Stimulated activated CD8-positive, alpha-beta memory T cell treated with anti-CD3 and anti-CD28 coated beads, Interleukin-12 subunit alpha, Interleukin-12 subunit beta, amount 100 ng/mL, for 24 hours (primary cell): ENCODE data around the gene ATP6V1B1.

Experiments
- DNase-seq: peaks from one replicate; pipeline ENCODE4 v3.0.0-alpha.2; 2020; ENCODE audit errors: extremely low read depth

Gene ATP6V1B1

DNA sequence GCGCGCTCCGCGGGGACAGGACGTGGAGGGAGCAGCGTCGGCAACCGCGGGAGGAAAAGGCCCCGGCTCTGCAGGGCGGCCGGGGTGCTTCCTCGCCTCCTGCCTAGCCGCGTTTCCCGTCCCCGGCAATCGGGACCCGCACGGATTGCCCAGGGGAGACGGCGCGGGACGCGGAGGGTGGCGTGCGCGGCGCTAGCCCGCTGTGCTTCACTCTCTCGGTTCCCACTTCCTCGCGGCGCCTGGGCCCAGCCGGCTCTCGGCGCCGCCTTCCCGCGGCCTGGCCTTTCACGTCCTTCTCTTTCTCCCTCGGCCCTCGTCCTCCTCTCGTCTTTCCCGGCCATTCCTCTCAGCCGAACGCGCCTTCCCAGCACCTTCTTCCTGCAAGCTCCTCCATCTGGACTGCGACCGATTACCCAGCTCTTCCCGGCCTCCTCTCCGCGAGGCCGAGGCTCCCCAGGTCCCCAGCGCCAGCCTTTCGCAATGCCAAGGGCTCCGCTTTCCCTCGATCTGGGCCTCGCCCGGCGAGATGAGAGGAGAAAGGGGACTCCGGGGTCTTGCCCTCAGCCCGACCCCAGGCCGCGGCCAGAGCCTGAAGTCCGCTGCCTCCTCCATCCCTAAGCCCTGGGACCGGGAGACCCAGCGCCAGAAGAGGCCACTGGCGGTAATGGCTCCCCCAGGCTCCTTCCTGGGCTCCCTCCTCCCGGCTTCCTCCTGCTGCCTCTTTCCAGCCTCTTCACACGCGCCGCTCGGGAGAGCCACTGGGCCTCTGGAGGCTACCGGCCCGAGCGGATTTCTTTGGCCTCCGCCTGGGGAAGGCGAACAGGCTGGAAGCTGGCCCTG, 34.3 kb upstream of the ATP6V1B1 start:
- no peak for DNase-seq

DNA sequence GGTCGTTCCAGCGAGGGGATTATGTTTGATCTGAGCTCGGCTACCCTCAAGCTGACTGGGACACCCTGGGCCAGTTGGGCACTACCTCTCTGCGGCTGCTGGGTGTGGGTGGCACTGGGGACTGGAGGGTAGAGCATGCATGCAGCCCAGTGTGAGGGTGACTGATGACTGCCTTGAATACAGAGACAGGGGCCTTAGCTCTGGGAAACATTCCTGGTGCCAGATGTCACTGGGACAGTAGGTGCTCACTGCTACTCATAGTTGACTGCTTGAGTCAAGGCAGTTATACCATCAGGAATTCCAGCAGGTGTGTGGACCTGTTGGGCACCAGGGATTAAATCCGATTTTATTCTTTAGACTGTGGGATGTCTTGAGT, 33.6 kb upstream of the ATP6V1B1 start:
- no peak for DNase-seq

DNA sequence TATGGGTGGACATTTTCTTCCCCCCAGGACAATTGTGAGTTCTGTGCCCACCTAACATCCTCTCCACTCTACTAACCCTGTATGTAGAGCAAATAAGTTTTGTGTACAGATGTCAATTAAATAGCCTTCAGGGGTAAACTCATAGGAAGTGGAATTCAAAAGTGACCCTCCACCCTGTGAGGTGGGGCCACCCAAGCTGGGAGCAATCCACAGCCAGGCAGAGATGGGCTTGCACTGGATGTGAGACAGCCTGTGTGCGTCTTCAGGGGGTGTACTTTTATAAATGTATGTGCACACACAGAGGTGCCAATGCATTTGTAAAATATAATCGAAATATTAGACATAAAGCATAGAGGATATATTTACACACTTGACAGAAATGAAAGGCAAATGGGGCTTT, 33.1 kb upstream of the ATP6V1B1 start:
- DNase-seq = no peak

DNA sequence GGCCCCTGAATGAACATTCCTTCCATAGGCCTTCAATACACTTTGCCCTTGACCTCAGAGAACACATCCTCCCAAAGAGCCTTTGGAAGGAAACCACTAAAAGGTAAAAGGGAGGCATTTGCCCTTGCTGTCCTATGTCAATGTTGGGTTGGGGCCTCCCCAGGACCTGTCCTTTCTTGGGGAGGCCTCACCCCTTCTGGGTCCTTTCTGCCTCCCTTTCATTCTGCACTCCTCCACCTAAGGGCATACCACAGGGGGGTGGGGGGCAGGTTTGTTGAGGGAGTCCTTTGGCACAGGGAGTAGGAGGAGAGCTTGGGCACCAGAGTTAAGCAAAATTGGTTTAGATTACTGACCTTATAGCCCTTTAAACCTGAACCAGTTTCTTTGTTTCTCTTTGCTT, 32.5 kb upstream of the ATP6V1B1 start:
- DNase-seq = no peak

DNA sequence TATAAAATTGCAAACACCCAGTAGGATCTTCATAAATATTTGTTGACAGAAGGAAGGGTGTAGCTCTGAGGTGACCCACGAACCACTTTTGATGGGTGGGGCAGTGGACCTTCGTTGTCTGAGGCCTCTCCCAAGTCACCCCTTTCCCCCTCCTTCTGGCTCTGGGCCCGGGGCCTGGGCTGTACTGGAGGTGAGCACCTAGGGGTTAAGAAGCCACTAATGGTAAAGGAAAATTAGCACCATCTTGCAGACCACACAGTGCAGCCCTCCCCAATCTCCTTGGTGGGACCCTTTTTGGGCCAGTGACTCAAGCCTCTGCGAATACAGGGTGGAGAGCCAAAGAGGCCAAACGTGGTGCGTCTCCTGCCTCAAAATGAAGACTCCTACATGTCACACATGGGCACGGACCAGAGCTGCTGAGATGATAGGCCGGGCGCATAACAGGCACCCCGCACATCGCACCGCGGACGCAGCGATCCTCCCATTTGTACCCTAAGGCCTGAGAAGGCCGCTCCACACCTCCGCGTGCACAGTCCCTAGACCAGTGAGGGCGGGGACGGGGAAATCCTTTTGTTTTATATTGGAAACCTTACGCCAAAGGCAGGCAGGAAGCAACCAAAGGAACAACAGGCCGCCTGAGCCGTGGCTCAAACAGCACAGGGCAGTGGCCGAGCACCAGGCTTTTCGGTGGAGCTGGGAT, 31.9 kb upstream of the ATP6V1B1 start:
- no peak for DNase-seq

DNA sequence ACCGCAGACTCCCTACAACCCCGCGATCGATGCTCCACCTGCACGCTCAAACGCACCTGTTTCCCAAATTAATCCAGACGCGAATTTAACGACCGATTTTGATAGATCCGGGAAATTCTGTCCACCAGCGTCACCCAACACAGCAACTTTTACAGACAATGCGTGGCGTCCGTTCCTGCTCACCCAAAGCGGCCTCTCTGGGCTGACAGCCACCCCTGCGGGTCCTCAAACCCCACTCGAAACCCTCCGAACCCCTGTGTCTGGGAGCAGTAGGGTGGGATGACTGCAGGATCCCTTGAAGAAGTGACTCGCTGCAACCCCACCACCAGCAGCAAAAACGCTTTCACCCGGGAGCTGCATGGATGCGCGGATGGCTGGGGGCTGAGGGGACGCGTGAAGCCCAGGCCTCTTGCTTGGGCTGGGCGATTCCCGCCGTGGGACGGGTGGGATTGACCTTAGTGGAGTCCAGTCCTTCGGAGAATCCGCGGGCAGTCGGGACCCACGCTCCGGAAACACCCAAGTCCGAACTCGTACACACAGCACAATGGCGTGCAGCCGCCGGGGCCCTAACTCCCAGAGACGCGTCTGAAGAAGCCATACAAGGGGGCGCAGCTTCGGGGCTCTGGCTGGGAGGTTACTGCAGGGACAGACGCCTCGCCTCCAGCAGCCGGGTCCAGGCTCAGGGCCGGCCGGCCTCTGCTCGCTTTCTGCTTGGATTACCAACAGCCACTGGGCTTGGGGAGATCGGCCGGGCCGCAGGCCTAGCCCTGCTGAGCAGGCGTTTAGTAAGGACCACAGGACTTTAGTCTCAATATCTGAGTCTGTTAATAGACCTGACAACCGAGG, 31.1 kb upstream of the ATP6V1B1 start:
- no peak for DNase-seq

DNA sequence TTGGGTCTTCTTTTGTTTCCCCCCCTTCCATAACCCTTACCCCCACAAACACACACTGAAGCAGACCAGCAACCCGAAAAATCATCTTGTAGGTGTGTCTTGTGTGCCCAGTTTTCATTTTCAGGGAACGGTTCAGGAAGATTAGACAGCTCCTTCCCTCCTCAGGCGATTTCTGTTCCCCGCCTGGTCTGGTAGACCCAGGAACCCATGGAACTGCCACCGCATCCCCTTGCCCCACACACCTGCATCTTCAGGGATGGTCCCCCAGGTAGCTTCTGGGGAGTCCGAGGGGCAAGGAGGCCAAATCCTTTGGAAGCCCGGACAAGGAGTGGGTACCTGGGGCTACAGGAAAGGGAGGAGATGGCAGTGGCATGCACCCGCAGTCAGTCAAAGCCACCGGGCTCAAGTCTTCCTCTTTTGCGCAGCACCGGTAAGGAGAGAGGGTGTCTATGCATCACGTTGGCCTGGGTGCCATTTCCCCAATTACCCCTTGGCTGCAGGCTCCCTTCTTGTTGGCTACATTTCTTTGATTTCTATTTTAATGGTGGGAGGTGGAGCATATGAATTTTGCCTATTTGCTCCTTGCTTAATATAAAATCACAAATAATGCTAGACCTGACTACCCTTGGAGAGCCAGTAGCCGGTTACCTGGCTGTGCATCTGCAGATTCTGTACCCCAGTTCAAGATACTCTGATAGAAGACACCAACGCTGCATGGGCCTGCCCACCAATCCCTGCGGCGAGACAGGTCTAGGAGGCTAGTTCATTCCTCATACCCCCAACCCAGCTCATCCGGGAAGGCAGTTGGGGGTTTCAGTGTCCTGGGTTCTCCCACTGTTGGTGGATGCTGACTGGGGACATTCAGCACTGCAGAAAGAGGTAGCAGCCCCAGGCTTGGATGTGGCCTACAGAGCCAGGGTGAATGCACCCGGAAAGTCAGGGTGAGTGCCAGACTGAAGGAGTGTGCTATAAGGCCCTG, 30.0 kb upstream of the ATP6V1B1 start:
- no peak for DNase-seq

DNA sequence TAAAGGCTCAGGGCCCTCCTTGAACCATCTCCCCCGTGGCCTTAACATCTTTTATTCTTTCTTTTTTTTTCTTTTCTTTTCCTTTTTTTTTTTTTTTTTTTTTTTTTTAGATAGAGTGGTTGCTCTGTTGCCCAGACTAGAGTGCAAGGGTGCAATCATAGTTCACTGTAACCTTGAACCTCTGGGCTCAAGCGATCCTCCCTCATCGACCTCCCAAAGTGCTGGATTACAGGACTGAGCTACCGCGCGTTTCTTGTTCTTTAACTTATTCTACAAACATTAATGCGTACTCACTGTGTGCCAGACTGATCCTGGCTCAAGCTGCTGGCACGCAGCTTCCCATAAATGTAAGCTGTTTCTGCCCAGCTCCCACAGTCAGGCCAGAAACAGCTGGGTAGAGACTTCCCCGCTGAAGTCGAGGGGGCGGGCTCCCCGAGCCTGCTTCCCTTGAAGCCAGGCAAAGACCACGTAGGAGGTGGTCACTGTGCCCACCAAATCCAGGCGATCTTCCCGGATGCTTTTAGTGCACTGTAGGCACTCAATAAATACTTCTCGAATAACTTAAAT, 29.2 kb upstream of the ATP6V1B1 start:
- no peak for DNase-seq

DNA sequence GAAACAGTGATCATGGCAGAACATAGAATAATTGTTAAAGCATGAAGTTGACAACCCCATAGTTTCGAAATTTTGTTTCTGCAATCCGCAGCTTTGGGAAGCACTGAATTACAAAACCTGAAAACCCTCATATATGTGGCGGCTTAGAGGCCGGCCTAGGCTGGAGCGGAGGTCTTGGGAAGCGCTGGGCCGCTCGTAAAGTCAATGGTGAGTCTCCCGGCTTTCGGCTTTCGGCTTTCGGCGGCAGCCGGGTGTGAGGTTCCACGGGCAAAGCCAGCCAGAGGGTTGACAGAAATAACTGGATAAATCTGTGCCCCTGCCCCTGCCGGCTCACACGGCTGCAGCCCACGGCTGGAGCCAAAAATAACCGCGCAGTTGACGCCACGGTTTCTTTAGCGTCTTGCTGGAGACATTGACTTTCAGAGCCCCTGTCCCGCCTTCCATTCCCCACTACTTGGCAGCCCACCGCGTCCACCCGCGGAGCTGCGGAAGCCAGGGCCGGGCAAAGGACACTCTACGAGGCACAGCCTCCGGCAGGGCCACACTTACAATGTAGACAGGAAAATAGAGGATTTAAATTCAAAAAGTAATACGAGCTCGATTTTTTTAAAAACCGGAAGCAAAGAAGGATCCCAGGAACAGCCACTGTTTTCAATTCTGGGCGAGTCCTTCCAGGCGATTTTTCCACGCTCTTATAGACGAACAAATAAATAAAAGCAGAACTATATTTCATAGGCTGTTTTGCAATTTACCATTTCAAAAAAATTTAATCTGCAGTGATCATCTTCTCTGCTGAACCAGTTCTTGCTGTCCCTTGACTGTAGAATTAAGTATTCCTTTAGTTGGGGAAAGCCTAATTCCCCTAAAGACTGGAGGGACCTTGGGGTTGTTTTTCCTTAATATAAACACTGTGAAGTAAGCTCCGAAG, 28.3 kb upstream of the ATP6V1B1 start:
- no peak for DNase-seq

DNA sequence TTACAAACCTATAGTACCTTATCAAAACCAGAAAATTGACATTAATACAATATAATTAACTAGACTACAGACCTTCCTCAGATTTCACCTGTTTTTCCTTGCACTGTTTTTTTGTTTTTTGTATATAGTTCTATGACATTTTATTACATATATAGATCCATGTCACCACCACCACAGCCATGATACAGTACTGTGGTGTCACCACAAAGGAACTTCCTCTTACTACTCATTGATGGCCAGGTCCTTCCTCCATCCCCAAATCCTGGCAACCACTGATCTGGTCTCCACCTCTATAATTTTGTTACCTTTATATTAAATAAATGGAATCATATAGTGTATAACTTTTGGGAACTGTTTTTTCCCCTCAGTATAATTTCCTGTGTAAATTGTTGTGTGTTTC, 19.4 kb upstream of the ATP6V1B1 start:
- no peak for DNase-seq

DNA sequence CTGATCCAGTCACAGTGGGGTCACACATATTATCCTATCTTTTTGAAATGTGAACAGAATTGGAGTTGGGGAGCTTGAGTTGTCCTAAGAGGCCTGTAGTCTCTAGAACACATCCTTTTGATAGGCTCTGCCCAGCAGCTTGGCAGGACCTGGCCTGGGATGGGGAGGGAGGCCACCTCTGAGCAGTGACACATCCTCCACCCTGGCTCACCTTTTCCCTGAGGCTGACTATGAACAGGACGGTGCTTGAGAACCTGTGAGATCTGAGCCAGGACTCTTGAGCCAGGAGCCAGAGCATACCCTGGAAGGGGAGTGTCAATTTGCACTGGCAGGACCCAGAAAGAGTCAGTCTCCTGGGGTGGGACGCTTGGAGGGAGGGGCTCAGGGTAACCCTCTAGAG, 17.7 kb upstream of the ATP6V1B1 start:
- no peak for DNase-seq

DNA sequence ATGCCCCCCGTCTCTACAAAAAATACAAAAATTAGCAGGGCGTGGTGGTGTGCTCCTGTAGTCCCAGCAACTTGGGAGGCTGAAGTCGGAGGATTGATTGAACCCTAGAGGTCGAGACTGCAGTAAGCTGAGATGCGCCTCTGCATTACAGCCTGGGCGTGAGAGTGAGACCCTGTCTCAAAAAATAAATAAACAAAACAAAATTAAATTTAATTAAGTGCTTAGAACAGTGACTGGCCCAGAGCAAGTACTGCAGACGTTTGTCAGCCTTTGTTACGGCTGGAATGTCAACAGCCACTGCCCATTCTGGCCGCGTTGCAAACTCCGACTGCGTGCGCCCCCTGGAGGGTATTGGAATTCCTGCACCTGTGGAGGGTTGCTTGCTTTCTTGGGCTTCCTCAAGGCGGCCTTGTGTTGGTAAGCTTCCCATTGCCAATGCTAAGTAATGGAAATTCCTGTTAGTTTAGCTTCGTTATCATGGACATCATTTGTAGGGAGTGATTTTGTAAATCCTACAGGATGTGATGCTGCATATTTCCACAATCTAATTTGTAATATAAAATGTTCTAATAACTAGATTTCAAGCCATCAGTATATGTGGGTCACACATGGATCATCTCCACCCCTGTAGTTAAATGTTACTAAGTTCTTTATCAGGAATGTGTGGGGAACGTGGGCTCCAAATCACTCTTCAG, 15.9 kb upstream of the ATP6V1B1 start:
- peak; percentile 33 for DNase-seq

DNA sequence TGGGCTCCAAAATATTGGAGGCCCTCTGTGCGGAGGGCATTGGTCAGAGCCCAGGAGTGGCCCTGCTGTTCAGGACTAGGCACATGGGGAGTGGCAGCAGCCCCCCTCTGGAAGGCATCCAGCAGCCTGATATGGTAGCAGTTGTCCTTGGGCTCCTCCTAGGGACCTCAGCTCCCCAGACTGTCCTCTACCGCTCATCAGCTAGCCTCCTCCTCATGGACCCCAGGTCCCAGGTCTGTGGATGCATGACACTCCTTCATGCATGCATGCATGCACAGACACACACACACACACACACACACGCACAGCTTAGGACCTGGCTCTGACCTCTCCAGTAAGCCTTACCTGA, 15.4 kb upstream of the ATP6V1B1 start:
- no peak for DNase-seq

DNA sequence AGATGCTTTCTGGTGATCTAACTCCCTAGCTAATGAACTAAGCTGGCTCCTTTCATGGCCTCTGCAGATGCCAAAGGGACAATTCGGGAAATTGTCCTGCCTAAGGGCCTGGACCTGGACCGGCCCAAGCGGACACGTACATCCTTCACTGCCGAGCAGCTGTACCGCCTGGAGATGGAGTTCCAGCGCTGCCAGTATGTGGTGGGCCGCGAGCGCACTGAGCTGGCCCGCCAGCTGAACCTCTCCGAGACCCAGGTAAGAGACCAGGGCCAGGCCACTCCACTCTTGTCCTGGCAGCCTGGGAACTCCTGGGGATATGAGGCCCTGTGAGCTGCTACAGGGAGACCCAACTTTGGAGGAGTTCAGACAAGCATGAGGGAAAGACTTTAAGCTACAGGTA, 14.7 kb upstream of the ATP6V1B1 start:
- no peak for DNase-seq

DNA sequence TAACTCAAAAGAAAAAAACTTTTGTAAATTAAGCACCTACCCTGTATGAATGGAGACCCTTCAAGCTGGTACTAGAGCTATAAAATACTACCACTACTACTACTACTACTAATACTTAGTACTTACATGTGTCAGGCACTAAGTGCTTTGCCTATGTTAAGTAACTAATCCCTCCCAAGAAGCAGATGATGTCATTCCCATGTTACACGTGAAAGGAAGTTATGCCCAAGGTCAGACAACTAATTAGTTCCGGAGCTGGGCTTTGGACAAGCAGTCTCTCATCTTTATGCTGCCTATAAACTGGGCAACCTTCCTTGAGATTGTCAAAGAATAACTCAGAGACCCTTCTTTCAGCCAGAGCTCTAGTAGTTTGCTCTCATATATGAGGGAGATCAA, 13.9 kb upstream of the ATP6V1B1 start:
- DNase-seq = no peak

DNA sequence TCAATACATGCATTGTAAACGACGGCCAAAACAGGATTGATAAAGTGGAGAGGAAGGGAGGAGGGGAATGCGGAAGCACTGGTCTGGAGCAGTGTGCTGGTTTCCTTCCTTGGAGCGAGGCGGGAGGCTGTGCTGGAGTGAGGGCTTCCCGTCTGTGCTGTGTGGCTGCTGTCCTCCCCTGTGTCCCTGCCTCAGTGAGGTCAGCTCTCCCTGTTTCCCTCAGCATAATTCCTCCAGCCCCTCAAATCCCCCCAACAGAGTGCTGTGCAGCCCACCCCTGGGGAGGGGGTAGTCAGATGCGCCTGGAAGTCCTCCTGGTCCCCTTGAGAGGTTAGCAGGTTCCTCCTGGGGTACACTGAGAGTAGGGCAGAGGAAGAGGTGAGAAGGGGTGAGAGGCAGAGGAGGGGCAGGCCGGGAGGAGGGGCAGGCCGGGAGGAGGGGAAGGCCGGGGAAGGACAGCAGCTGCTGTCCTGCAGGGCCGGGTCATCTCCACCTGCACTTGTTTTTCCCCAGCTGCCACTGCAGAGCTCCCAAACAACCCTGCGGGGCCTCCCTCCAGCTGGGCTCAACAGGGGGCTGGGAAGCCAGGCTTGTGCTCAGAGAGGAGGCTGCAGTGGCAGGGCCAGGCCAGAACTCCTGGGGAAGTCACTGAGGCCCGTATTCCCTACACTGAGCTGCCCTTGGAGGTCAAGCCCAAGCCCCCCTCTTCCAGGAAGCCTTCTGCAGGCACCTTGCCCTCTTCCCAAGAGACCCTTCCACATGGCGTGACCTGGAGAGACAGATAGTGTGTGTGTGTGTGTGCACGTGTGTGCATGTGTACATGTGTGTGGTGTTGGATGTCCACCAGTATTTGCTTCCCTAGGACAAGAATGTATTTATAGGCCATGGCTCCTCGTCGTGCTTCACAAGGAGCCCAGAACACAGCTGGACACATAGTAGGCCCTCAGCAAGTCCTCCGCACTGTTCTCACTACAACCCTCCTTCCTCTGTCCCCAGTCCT, 13.2 kb upstream of the ATP6V1B1 start:
- DNase-seq = no peak

DNA sequence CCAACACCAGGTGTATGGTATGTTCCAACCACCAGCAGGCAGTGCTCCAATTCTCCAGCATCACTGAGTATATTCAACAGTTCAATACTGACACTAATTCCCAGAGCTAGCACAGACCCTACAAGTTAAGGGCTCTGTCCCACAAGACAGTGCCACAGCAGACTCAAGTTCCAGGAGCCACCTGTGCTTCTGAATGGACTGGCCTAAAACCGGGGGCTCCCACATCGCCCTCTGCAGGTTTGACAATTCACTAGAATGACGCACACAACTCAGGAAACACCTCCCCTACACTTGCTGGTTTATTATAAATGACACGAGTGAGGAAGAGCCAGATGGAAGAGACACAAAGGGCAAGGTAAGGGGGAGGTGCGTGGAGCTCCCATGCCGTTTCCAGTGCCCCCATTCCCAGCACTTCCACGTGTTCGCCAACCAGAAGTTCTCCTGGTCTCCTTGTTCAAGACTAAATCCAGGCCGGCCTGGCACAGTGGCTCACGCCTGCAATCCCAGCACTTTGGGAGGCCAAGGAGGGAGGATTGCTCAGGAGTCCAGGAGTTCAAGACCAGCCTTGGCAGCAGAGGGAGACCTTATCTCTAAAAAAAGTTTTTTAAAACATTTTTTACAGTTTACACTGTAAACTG, 12.2 kb upstream of the ATP6V1B1 start:
- no peak for DNase-seq

DNA sequence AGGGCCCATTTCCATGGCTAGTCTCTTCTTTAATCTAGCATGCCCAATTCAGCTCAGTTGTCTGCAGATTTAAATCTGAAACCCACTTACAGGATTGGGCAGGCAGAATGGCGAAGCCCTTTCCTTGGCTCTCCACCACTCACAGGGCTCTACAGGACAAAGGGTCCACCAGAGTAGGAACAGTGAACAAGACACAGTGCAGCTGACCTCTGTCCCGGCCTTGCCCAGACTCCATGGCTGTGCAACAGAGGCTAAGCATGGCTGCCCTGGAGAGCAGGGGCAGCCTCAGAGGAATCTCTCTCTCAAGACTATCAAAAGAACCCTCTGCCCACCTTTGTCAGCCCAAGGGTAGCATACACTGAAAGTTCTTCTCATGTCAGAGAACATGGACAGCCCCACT, 9.7 kb upstream of the ATP6V1B1 start:
- DNase-seq = no peak
